Fibroblast of villous mesenchyme (primary cell): ENCODE measurements around the gene STAT2. TPM values are rescaled to one million over a fixed set of nuclear protein-coding genes. Genes with fewer than 3 reads are reported as not detected.

Experiments
- DNase-seq: peaks from one replicate; pipeline ENCODE4 v3.0.0-alpha.2; 2010; ENCODE audit warnings: low read depth
- H3K4me3 ChIP-seq: 2 replicates; pipeline ENCODE4 v1.5.1; 2011; ENCODE audit warnings: low read depth, mild to moderate bottlenecking, low read length
- total RNA-seq: library from RNA; depleted of rRNA; stranded (reverse); fragments of >200 nt; gene quantifications from 2 replicates; pipeline ENCODE4 v1.2.3, GENCODE V29; 2012
- TF ChIP-seq, protein P1 (sequence below): IDR thresholded peaks from 2 replicates; pipeline ENCODE4 v1.5.1; 2012; ENCODE audit warnings: low read depth, mild to moderate bottlenecking, low read length; ENCODE audit not compliant: insufficient read depth

Gene STAT2
- total RNA-seq, 1 donor: 296 TPM

DNA sequence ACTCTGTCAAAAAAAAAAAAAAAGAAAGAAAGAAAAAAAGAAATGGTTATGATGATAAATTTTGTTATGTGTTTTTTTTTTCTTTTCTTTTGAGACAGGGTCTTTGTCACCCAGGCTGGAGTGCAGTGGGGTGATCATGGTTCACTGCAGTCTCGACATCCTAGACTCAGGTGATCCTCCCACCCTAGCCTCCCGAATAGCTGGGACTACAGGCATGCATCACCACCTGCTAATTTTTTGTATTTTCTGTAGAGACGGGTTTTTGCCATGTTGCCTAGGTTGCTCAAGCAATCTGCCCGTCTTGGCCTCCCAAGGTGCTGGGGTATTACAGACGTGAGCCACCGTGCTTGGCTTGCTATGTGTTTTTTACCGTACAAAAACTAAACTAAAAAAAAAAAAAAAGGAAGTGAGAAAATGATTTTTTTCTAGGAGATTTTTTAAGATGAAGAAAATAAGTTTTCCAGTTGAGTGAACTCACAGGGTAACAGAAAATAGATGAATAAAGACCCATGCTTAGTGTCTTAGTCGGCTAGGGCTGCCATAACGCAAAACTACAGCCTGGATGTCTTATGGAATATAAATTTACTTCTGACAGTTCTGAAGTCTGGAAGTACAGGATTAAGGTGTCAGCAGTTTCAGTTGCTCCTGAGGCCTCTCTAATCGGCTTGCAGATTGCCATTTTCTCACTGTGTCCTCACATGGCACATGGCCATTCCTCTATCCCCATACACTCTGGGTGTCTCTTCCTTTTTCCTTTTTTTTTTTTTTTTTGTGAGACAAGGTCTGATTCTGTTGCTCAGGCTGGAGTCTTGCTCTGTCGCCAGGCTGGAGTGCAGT, 15.9 kb upstream of the STAT2 start:
- TF ChIP-seq, protein P1, sequence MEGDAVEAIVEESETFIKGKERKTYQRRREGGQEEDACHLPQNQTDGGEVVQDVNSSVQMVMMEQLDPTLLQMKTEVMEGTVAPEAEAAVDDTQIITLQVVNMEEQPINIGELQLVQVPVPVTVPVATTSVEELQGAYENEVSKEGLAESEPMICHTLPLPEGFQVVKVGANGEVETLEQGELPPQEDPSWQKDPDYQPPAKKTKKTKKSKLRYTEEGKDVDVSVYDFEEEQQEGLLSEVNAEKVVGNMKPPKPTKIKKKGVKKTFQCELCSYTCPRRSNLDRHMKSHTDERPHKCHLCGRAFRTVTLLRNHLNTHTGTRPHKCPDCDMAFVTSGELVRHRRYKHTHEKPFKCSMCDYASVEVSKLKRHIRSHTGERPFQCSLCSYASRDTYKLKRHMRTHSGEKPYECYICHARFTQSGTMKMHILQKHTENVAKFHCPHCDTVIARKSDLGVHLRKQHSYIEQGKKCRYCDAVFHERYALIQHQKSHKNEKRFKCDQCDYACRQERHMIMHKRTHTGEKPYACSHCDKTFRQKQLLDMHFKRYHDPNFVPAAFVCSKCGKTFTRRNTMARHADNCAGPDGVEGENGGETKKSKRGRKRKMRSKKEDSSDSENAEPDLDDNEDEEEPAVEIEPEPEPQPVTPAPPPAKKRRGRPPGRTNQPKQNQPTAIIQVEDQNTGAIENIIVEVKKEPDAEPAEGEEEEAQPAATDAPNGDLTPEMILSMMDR: no peak
- no peak overlapping the region for H3K4me3 ChIP-seq
- DNase-seq: no peak

DNA sequence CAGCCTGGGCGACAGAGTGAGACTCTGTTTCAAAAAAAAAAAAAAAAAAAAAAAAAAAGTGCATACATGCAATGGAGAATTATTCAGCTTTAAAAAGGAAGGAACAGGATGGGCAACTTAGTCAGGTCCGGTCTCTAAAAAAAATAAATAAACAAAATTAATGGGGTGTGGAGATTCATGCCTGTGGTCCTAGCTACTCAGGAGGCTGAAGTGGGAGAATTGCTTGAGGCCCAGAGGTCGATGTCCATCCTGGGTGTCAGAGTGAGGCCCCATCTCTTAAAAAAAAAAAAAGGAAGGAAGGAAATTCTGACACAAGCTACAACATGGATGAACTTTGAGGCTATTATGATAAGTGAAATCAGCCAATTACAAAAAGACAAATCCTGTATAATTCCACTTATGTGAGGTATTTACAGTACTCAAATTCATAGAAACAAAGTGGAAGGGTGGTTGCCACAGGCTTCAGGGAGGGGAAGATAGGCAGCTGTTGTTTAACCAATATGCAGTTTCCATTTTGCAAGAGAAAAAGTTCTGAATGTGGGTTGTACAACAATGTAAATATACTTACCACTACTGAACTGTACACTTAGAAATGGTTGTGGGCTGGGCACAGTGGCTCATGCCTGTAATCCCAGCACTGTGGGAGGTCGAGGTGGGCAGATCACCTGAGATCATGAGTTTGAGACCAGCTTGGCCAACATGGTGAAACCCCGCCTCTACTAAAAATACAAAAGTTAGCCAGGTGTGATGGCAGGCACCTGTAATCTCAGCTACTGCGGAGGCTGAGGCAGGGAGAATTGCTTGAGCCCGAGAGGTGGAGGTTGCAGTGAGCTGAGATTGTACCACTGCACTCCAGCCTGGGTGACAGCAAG, 15.1 kb upstream of the STAT2 start:
- H3K4me3 ChIP-seq: no peak overlapping the region
- DNase-seq: peak; percentile 7
- TF ChIP-seq, protein P1: no peak

- no peak for DNase-seq
- TF ChIP-seq, protein P1: no peak
- no peak overlapping the region for H3K4me3 ChIP-seq
Observed at GRCh38 chr12:56373515-56373914, 13.6 kb upstream of the STAT2 start.

DNA sequence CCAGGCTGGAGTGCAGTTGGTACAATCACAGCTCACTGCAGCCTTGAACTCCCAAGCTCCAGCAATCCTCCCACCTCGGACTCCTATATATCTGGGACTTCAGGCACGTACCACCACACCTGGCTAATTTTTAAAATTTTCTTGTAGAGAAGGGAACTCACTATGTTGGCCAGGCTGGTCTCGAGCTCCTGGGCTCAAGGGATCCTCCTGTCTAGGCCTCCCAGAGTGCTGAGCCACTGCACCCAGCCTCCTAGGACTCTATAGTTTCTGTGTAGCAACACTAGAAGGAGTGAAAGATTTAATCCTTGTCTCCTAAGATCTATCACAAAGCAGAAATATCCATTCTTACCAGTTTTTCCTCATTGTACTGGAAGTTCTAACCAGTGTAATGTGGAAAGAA, 7.0 kb upstream of the STAT2 start:
- H3K4me3 ChIP-seq: no peak overlapping the region
- TF ChIP-seq, protein P1: no peak
- no peak for DNase-seq

GRCh38 chr12:56362130-56363059, 2.5 kb upstream of the STAT2 start, which contains the start of gene APOF:
Gene APOF, minus strand, starts transcription at chr12:56362857. Its CDS starts 112 bp downstream, at chr12:56362745.
- TF ChIP-seq, protein P1: no peak
- no peak for DNase-seq
- H3K4me3 ChIP-seq: no peak within 1 kb of the TSS

GRCh38 chr12:56361487-56362129, 1.7 kb upstream of the STAT2 start:
- TF ChIP-seq, protein P1: no peak
- DNase-seq: no peak

More at GRCh38 chr12:56361487-56362129, 1.7 kb upstream of the STAT2 start:
- no peak overlapping the region for H3K4me3 ChIP-seq
